Stimulated activated CD4-positive, alpha-beta T cell treated with anti-CD3 and anti-CD28 coated beads, Interleukin-2, amount 100 ng/mL, for 48 hours (primary cell): ENCODE results near the gene SP6.

Experiments
- DNase-seq, 2 donors: peaks; one replicate each; pipeline ENCODE4 v3.0.0-alpha.2; 2020

The SP6 gene

GRCh38 chr17:47831003-47831933 lies 19.7 kb downstream of the SP6 start, which contains the start of the genes LRRC46 and MRPL10:
TSS of gene LRRC46 (plus strand) at chr17:47831670. CDS start at chr17:47831990, 320 bp downstream.
TSS of gene MRPL10 (minus strand) at chr17:47831541. CDS start at chr17:47831511, 30 bp downstream.
- DNase-seq = peak; percentile 94 to 95

GRCh38 chr17:47830396-47831002 lies 20.5 kb downstream of the SP6 start:
- no peak for DNase-seq

DNA sequence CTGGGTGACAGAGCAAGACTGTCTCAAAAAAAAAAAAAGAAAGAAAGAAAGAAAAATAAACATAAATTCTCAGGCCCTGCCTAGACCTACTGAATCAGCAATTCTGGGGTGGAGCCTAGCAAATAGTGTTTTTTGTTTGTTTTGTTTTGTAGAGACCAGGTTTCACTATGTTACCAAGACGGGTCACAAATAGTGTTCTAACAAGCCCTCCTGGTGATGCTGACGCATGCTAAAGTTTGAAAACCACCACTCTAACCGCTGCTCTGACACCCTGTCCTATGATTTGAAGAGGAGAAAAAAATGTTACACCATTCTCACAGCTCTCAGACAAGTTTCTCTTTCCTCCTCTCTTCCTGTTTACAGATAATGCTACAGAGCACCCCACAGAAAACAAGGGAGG lies 21.1 kb downstream of the SP6 start:
- DNase-seq = no peak

DNA sequence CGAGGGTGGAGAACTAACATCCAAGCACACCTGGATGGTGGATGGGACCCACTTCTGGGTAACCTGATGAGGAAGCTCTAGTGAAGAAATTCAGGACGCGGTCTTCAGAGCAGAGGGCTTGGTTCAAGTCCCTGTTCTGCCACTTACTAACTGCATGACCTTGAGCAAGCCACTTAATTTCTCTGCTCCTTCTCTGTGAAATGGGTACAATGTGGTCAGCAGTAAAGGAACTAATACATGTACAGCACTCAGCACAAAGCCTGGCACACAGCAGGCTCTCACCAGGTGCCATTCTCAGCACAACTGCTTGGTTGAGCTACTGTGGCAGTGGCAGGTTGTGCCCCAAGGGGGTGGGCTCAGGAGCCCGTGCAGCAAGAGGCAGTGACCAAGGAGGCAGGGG lies 27.4 kb downstream of the SP6 start:
- DNase-seq = no peak

DNA sequence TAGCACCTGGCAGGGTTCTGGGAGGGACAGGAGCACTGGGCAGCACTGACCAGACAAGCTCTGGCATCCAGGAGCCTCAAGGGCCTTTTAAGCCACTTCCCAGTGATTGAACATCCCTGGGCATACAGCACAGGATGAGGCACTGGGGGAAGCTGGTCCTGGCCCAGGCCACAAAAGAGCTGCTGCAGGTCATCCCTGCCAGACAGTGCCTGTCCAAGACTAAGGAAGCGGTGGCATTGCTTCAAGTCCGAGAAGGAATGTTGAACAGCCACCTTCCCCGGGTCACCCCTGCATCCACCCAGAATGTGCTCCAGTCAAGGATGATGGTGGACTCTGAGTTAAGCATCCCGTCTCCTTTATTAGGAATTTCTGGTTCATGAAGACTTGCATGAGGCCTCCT lies 28.2 kb downstream of the SP6 start:
- DNase-seq = no peak

DNA sequence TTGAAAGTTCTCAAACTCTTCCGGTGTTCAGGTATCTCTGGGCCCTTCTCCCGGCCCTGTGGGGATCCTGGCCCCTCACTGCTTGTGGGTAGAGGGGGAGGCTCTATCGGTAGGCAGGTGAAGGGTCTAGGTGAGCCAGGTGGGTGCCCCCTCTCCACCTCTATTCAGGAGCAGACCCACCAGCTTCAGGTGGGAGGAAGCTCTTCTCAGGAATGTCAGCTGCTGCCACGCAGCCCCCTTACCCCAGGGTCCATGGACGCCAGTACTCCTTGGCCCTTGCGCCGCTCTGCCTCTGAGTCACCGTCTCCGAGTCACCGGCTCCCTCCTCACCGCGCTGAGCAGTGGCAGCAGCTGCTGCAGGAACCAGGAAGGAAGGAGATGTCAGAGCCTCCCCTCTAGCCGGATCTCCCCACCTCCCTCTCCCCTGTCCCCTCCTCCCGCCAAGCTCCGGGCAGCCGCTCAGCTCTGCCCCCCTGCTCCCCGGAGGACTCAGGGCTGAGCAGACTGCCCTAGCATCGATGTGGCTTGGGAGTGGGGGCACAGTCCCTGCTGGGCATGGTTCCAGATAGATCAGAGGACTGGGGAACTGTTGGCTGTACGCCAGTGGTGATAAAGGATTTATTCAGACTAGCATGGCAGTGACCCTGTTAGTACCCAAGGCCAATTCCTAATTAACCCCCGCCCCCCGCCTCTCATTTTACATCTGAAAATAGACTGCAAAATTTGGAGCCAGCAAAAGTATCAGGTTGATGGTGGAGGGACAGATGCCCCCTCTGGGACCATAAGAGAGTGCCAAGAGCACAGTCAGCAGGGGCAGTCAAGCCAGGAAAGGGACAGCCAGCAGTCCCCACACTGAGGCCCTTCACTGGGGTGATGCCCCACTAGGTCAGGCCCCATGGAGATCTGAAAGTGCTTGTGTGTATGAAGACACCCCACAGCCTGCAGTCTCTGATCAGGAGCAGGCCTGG lies 29.3 kb downstream of the SP6 start, which contains the start of gene OSBPL7:
Gene OSBPL7, minus strand, starts transcription at position 371 of the 968 bp plus-strand sequence. CDS start 1,516 bp downstream, outside the sequence.
- peak; percentile 57 to 61 for DNase-seq

GRCh38 chr17:47821031-47821423 lies 29.9 kb downstream of the SP6 start:
- DNase-seq = no peak

DNA sequence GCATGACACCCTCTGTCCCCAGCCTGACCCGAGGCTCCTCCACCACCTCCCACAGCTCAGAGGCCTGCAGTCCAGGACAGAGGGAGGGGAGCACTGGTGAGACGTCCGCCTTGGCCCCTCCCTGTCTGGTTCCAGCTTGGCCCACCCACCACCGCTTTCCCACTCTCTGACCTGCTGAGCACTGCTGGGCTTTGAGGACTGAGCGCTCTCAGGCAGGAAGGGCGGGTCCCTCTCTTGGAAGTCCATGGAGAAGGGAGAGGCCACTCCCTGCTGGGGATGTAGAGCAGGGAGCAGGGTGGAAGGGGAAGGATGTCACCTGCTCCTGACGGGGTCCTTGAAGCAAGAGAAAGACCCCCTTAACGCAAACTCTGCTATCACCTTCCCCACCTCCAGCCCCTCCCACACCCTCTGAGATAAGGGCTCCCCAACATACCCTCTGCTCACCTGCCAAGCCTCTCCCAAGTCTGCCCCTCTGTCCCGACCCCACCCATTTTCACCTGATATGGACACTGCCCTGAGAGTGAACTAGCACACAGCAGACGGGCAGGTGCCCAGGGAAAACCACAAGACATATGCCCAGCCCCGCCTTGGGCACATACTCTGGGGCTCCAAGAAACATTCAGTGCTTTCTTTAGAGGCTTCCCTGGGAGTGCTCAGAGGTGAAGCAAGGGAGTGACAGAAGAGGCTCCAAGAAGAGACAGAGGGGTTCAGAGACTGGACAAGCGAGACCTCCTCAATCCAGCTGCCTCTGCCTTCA lies 30.8 kb downstream of the SP6 start:
- DNase-seq = no peak

DNA sequence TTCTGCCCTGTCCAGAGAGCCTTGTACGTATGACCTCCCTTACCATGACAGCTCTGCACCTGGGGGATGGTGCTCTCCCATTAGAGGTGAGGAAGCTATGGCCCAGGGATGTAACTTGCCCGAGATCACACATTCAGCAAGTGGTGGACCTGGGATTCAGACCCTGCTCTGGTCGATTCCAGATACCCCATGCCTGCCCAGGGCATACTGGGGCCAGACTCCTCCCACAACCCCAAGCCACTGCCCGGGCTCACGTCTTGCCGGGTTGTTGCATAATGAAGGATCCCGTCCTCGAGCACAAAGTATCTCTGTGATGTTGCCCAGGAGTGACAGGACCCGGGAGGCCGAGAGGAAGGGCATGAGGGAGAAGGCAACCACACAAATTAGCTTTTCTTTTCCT lies 31.5 kb downstream of the SP6 start:
- DNase-seq = no peak

DNA sequence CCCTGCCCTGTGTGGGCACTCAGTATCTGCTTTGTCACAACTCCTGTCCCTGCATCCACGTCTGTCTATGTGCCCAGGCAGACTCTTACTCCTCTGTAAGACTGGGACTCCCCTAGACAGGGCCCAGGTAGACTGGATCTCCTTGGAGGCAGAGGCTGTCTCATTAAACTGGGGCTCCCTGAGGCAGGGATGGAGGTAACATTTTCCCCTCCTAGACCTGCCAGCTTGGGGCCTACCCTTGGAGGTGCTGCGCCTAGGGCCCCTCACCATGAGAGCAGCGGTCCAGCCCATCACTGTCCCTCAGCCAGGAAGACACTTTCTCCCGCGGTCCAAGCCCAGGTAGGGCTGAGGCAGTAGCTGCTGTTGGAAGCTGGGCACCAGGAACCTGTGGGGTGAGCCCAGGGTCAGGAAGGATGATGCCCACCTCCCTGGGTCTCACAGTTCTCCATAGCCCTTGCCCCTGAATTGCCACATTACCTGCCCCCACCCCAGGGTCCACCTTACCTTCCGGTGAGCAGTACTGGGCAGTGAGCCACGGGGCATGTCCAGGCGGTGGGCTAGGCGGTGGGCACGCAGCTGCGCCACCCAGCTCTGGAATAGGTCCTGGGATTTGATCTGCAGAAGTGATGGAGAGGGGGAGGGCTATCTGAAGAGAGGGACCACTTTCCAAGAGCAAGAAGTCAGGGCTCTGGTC lies 32.8 kb downstream of the SP6 start:
- no peak for DNase-seq

GRCh38 chr17:47816947-47817346 lies 34.0 kb downstream of the SP6 start:
- DNase-seq = no peak

- no peak for DNase-seq
These were observed 34.7 kb downstream of the SP6 start for GRCh38 chr17:47816111-47816735.

DNA sequence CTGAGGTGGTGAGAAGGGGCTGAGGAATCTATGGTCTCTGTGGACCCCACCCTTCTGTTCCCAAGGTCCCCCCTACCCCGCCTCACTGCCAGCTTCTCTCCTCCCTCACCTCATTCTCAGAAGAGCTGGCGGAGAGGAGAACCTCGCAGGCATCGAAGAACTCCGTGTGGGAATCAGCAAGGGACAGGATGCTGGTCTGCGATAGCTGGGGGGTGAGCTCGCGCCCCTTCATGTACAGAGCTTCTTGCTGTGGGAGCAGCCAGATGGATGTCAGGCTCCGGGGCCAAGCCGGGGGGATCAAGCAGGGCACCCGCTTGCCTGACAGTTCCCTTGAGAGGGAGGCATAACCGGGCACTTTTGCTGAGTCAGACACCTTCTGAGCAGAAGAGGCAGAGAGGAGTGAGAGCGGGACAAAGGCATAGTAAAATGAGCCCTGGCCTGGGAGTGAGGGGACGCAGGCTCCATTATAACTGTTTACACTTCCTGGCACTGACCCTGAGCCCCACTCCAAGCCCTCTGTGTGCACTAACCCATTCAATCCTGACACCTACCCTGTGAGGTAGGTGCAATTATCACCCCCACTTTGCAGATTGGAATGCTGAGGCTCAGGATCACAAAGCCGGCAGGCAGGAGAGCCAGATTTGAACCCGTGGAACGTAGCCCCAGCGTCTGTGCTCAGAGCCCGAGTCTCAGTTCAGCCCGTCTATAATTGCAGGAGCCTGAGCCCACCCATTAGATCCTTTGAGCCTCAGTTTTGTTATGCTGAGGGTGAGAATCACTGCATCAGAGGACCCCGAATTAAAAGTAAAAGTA lies 35.7 kb downstream of the SP6 start:
- no peak for DNase-seq

GRCh38 chr17:47813512-47814031 lies 37.4 kb downstream of the SP6 start:
- no peak for DNase-seq

DNA sequence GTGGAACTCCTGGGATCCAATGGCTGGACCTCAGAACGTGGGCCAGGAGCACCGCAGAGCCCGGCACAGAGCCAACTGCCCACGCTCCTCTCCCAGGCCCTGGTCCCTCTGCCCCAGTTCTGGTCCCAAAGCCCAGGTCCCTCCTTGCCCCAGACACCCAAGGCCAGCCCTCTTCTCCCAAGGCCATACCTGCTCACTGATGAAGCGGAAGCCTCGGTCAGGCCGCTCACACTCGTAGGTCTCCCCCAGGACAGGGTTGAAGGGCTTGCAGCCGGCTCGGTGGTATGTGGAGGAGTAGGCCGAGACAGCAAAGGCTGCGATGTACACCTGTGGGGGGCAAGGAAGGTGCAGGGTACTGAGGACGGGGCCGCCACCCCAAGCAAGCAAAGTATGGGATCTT lies 37.9 kb downstream of the SP6 start:
- DNase-seq = no peak

DNA sequence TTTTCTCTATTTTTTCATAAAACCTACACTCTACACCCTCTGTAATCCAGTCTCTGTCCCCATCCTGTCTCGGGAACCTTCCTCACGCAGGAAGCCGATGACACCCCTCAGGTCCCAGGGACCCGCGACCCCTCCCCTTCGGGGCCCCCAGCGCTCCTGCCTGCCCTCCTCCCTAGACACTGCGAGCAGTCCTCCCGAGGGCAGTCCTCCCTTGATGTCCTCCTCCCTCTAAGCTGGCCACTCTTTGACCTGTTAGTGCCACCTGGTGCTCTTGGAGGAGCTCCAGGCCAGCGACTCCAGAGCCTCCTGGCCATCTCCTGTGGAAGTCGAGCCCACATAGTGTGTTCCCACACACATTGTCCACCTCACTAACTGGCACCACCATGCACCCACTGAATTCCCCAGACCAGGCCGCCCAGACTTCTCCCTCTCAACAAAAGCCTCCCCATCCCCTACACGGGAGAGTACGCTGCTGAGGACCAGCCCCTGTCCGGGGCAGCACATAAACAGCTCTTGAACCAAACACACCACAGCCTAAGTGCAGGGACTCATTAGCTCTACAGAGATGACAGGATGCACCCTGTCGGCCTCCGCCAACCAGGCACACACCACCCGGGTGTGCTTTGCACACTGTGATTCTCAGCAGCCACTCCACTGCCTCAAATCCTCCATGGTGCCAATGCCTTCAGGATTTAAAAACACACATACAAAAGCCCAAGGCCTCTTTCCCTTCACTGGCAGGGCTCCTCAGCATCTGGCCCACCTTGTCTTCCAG lies 38.6 kb downstream of the SP6 start:
- DNase-seq = no peak

GRCh38 chr17:47811709-47812108 lies 39.3 kb downstream of the SP6 start:
- DNase-seq = no peak

- no peak for DNase-seq
These were observed 39.9 kb downstream of the SP6 start for GRCh38 chr17:47810901-47811635.
